Type B pancreatic cell (in vitro differentiated cells): Measurements from ENCODE around the gene DENND2D. TPM values are rescaled to one million over a fixed set of nuclear protein-coding genes. Genes with fewer than 3 reads are reported as not detected.

Experiments used
- DNase-seq: peaks from one replicate; pipeline ENCODE4 v3.0.0; 2021; ENCODE audit warnings: mixed read lengths; ENCODE audit not compliant: unreplicated experiment; ENCODE audit errors: extremely low spot score
- H3K27ac Mint-ChIP-seq: 2 replicates; pipeline ENCODE4 v1.8.0; 2021; ENCODE audit warnings: mild to moderate bottlenecking, mixed read lengths
- H3K27me3 Mint-ChIP-seq: 2 replicates; pipeline ENCODE4 v1.8.0; 2021; ENCODE audit warnings: mixed read lengths
- H3K36me3 Mint-ChIP-seq: 2 replicates; pipeline ENCODE4 v1.8.0; 2021; ENCODE audit warnings: mixed read lengths
- H3K4me1 Mint-ChIP-seq: one replicate; pipeline ENCODE4 v1.8.0; 2021; ENCODE audit warnings: mixed read lengths; ENCODE audit not compliant: unreplicated experiment
- H3K4me3 Mint-ChIP-seq: 2 replicates; pipeline ENCODE4 v1.8.0; 2021; ENCODE audit warnings: mild to moderate bottlenecking, mixed read lengths
- H3K9me3 Mint-ChIP-seq: 2 replicates; pipeline ENCODE4 v1.8.0; 2021; ENCODE audit warnings: mixed read lengths
- total RNA-seq: library from RNA; stranded (reverse); gene quantifications from 2 replicates; pipeline ENCODE4 v1.2.1, GENCODE V29; 2021; ENCODE audit warnings: low replicate concordance
- TF ChIP-seq, protein P1 (sequence below): fragments of 200-600 bp; sonication (generic); conservative IDR thresholded peaks from 2 replicates; pipeline ENCODE4 v1.5.0; 2021; ENCODE audit warnings: antibody characterized with exemption, mild to moderate bottlenecking

The DENND2D gene
- total RNA-seq, 1 donor from 2014 or later = 6.3 TPM

DNA sequence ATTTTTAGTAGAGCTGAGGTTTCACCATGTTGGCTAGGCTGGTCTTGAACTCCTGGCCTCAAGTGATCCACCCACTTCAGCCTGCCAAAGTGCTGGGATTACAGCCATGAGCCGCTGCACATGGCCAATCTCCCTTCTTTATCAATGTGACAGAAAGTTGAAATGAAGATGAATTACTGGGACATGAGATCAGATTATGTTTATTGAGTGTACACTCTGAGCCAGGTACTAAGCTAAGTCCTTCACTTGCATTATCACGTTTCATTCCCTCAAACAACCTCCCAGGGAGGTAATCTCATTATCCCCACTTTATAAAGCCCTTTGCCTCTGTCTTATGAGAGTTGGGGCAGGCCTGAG lies 20.8 kb upstream of the DENND2D start:
- Mint-ChIP-seq H3K36me3 (peaks cover 4% of the 10 kb centered on the region), H3K4me3 (no peak overlapping the region), H3K27ac (peak overlapping the region; percentile 77), H3K9me3 (no peaks in the 10 kb centered on the region), H3K27me3 (no peaks in the 10 kb centered on the region), H3K4me1 (peaks cover 31% of the 10 kb centered on the region)
- no peak for DNase-seq
- TF ChIP-seq, protein P1, sequence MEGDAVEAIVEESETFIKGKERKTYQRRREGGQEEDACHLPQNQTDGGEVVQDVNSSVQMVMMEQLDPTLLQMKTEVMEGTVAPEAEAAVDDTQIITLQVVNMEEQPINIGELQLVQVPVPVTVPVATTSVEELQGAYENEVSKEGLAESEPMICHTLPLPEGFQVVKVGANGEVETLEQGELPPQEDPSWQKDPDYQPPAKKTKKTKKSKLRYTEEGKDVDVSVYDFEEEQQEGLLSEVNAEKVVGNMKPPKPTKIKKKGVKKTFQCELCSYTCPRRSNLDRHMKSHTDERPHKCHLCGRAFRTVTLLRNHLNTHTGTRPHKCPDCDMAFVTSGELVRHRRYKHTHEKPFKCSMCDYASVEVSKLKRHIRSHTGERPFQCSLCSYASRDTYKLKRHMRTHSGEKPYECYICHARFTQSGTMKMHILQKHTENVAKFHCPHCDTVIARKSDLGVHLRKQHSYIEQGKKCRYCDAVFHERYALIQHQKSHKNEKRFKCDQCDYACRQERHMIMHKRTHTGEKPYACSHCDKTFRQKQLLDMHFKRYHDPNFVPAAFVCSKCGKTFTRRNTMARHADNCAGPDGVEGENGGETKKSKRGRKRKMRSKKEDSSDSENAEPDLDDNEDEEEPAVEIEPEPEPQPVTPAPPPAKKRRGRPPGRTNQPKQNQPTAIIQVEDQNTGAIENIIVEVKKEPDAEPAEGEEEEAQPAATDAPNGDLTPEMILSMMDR = no peak

DNA sequence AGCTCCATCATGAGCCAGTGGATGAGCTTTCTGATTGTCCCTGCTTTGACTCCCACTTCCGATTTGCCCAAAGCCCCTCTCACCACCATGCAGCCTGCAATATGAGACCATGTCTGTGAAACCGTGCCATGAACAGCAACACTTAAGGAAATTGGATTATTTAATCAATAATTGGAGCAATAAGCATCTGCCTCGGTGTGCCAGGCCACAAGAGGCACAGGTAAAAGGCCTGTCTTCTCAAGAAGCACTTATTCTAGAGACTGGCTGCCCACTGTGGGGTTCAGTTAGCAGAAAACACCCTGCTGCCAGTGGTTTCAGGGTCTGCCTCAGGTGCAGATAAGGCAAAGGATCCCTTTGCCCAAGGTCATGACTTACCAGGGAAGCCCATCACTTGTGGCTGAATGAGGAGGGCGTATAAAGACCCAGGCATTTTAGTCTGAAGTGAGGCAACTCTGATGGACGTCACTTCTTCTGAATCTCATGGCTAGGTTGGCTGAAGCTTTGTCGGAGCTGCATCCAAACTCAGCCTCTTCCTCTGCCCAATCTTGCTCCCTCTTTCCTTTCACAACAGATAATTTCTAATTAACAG lies 19.9 kb upstream of the DENND2D start:
- DNase-seq = no peak
- Mint-ChIP-seq H3K4me3 (no peak overlapping the region), H3K36me3 (peaks cover 4% of the 10 kb centered on the region), H3K27ac (peak overlapping the region; percentile 65), H3K27me3 (no peaks in the 10 kb centered on the region), H3K9me3 (no peaks in the 10 kb centered on the region), H3K4me1 (peaks cover 30% of the 10 kb centered on the region)
- TF ChIP-seq, protein P1 = no peak

DNA sequence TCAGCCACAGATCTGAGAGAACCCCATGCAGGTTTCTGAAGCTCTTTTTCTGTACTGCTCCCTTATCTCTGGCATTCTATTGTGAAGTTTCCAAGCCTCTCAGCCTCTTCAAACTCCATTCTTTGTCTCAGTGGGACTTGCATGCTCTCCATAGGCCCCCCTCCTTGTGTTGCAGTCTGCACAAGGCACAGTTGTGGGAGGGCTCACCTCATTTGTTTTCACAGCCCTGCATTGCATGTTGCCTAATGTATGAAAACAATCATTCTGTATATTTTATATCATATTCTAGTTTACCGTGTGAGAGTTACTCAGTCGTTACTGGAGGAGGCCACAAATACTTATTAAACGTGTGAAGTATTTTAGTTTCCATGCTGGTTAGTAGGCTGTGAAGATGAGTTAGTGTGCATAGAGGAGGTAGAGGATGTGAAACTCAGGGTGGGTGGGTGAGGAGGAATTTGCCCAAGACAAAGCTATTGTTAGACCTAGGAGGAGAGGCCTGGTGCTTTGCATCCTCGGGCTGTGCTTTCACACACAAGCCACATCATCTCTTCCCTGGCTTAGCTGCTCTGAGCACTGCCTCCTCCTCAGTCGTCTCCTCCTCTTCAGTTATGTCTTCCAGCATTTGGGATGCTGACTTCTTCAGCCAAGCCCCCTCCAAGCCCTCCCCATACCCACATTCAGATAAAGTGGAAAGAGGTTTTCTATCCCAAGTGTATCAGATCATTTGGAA lies 19.3 kb upstream of the DENND2D start:
- Mint-ChIP-seq H3K4me1 (peaks cover 29% of the 10 kb centered on the region), H3K27ac (peak overlapping the region; percentile 65), H3K4me3 (no peak overlapping the region), H3K9me3 (no peaks in the 10 kb centered on the region), H3K36me3 (peaks cover 4% of the 10 kb centered on the region), H3K27me3 (no peaks in the 10 kb centered on the region)
- TF ChIP-seq, protein P1 = no peak
- DNase-seq = no peak

DNA sequence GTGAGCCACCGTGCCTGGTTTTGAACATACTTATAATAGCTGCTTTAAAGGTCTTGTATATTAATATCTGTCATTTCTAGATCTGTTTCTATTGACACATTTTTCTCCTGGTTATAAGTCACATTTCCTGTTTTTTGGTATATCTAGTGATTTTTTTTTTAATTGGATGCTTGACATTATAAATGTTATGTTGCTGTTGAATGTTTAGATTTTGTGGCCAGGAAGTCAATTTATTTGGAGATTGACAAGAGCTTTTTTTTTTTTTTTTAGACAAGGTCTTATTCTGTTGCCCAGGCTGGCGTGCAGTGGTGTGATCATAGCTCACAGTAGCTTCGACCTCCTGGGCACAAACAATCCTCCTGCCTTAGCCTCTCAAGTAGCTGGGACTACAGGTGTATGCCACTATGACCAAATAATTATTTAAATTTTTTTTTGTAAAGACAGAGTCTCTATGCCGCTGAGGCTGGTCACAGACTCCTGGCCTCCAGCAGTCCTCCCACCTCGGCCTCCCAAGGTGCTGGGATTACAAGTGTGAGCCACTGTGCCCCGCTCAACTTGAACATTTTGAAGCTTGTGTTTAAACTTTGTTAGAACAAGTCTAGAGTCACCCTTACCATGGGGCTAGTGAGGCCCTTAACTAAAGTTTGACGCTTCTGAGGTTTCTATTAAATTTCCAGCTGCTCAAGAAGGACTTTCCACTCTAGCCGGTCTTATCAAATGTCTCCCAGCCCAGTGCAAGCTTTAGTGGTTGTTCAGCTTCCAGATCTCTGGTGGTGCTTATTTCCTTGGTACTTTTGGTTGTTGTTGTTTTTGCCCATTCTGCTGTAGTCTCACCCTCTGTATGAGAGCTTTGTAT lies 18.5 kb upstream of the DENND2D start:
- TF ChIP-seq, protein P1 = no peak
- no peak overlapping the region for H3K27ac Mint-ChIP-seq
- H3K36me3 Mint-ChIP-seq = peaks cover 4% of the 10 kb centered on the region
- peaks cover 29% of the 10 kb centered on the region for H3K4me1 Mint-ChIP-seq
- H3K9me3 Mint-ChIP-seq = no peaks in the 10 kb centered on the region
- H3K27me3 Mint-ChIP-seq = no peaks in the 10 kb centered on the region
- no peak overlapping the region for H3K4me3 Mint-ChIP-seq
- DNase-seq = no peak

DNA sequence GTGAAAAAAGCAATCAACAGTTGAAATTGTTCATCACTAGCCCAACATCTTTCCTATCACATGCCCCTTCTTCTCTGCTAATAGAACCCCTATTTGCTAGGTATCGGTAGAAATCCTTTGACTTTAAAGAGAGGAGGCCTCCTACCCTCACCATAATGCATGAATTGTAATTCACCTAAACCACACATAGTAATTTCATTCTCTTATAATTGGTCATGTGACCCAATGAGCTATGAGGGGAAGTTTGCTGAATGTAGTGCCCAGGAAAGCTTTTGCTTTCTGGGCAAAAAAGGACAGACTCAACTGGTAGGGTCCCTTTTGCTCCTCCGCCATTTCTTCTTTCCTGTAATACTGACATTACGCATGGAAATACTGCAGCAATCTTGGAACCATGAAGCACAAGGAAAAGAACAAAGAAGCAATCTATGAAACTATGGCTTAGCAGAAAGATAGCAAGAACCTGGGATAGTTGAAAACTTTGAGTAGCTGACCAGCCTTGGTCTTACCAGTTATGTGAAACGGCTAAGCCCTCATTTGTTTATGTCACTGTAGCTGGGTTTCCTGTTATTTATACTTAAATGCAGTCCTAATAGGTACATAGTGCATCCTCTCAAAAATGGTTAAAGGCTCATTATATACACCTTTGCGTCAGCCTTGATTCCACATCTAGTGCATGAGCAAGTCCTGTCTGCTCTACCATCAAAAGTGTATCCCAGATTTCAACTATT lies 16.9 kb upstream of the DENND2D start:
- TF ChIP-seq, protein P1 = no peak
- no peak overlapping the region for H3K4me3 Mint-ChIP-seq
- peaks cover 33% of the 10 kb centered on the region for H3K4me1 Mint-ChIP-seq
- no peak overlapping the region for H3K27ac Mint-ChIP-seq
- H3K36me3 Mint-ChIP-seq = peaks cover 4% of the 10 kb centered on the region
- H3K9me3 Mint-ChIP-seq = peaks cover 5% of the 10 kb centered on the region
- H3K27me3 Mint-ChIP-seq = no peaks in the 10 kb centered on the region
- DNase-seq = no peak
